Aorta (tissue), 5 donors: Measurements from ENCODE around the gene ZNF354B. TPM values are rescaled to one million over a fixed set of nuclear protein-coding genes. Genes with fewer than 3 reads are reported as not detected.
"Not testable (repeated sequence)": the region's sequence is repeated elsewhere in the genome, so short reads cannot be mapped to it uniquely, and the experiment has no call there.

ENCODE experiments used
- ATAC-seq: fragments of 200-7000 bp; cut with Tn5 transposase; one replicate; pipeline ENCODE4 v1.9.1; 2022; ENCODE audit warnings: moderate library complexity; ENCODE audit not compliant: low FRiP score
- DNase-seq, 2 donors: peaks; one replicate each; pipeline ENCODE4 v3.0.0-alpha.2; 2020
- H3K27ac ChIP-seq, 2 donors: one replicate each; pipeline ENCODE4 v1.5.1; 2013; ENCODE audit warnings: low read length in 2 of 2, mild to moderate bottlenecking in 2 of 2, moderate library complexity in 2 of 2, control low read depth in 1 of 2, inconsistent platforms in 1 of 2, low read depth in 1 of 2
- H3K27me3 ChIP-seq, 2 donors: one replicate each; pipeline ENCODE4 v1.6.1; 2013; ENCODE audit warnings: control low read depth in 1 of 2, low read length in 1 of 2, mild to moderate bottlenecking in 1 of 2, moderate library complexity in 1 of 2; ENCODE audit not compliant: insufficient read depth in 2 of 2, control insufficient read depth in 1 of 2
- H3K36me3 ChIP-seq, 2 donors: one replicate each; pipeline ENCODE4 v1.6.1; 2013; ENCODE audit warnings: control low read depth in 1 of 2, low read length in 1 of 2, mild to moderate bottlenecking in 1 of 2; ENCODE audit not compliant: insufficient read depth in 2 of 2, control insufficient read depth in 1 of 2
- H3K4me1 ChIP-seq, 2 donors: one replicate each; pipeline ENCODE4 v1.6.1; 2013; ENCODE audit warnings: low read length in 2 of 2, control low read depth in 1 of 2, mild to moderate bottlenecking in 1 of 2, moderate library complexity in 1 of 2; ENCODE audit not compliant: insufficient read depth in 2 of 2, control insufficient read depth in 1 of 2
- H3K4me3 ChIP-seq, 2 donors: one replicate each; pipeline ENCODE4 v1.5.1; 2013; ENCODE audit warnings: low read length in 2 of 2, control low read depth in 1 of 2, mild to moderate bottlenecking in 1 of 2
- H3K9me3 ChIP-seq: one replicate; pipeline ENCODE4 v1.6.1; 2013; ENCODE audit warnings: mild to moderate bottlenecking, low read length; ENCODE audit not compliant: control insufficient read depth
- WGBS, 2 donors: extraction: QIAGEN DNeasy Blood & Tissue Kit; methylation state at CpG; one replicate each; pipeline ENCODE4 v1.1.7; 2013; 5-methylcytosine and 5-hydroxymethylcytosine counted together
- intact Hi-C, 2 donors: fragments of 100-400 bp; cut with DNase I; formaldehyde crosslinking; loops; one replicate each; pipeline versions ENCODE4 v1.14.2 to v1.15.0; 2022
- polyA plus RNA-seq, 2 donors: library from polyadenylated mRNA; stranded (reverse); fragments of 200-250 nt; gene quantifications; one replicate each; pipeline ENCODE4 v1.2.3, GENCODE V29; 2013
- total RNA-seq, 2 donors: library from RNA; stranded (reverse); fragmentation: NEBNext Ultra II Directional; extraction: Animal tissue kit (Norgen Biotek cat#: 25700); gene quantifications; one replicate each; pipeline ENCODE4 v1.2.1, GENCODE V29; 2021
- donor health status: healthy with polysubstance abuse.
- donor health status: Bipolar disorder and iron deficiency.
- donor health status: DM: no; HTN: no; CAD: no.
- donor health status: DM: no; HTN: no; CAD: no.
- donor health status: DM: yes; HTN: yes; CAD: no.

ZNF354B gene
- total and polyA plus RNA-seq, 4 donors, result 2.3 to 22.9 (median 15.5) TPM

- no peak overlapping the region for H3K4me3 ChIP-seq
- no peak overlapping the region for H3K27ac ChIP-seq
- no peak for ATAC-seq
- no peaks in the 10 kb centered on the region for H3K27me3 ChIP-seq
- no peaks in the 10 kb centered on the region for H3K9me3 ChIP-seq
- H3K4me1 ChIP-seq, result no peaks in the 10 kb centered on the region
- no peaks in the 10 kb centered on the region for H3K36me3 ChIP-seq
- intact Hi-C loops, result no loop called here
- DNase-seq, result no peak
- WGBS, 2 donors, result 92 to 96% methylated on average over 15 of the region's 15 CpGs
Observed at GRCh38 chr5:178832618-178833201, 27.0 kb upstream of the ZNF354B start.

GRCh38 chr5:178836628-178837027 is 23.1 kb upstream of the ZNF354B start:
- Histone ChIP-seq H3K36me3 (no peaks in the 10 kb centered on the region), H3K4me3 (no peak overlapping the region), H3K27me3 (no peaks in the 10 kb centered on the region), H3K4me1 (no peaks in the 10 kb centered on the region), H3K9me3 (no peaks in the 10 kb centered on the region), H3K27ac (no peak overlapping the region)
- no peak for ATAC-seq
- 84 to 86% methylated on average over 4 of the region's 4 CpGs for WGBS, 2 donors
- intact Hi-C loops, result loop anchor here in 1 of 2 donors (2.0 kb wide), 1 partner anchor 556 kb away; no protein-coding TSS in a partner anchor
- DNase-seq, result no peak

GRCh38 chr5:178838695-178839318 is 20.9 kb upstream of the ZNF354B start:
- H3K36me3 ChIP-seq, H3K9me3 ChIP-seq, H3K27me3 ChIP-seq, H3K4me1 ChIP-seq, H3K27ac ChIP-seq, ATAC-seq, H3K4me3 ChIP-seq, intact Hi-C loops: not testable (repeated sequence)
- WGBS, 2 donors, result 69 to 77% methylated on average over 27 to 28 of the region's 28 CpGs
- peak in 1 of 2 donors; percentile 74 for DNase-seq

- no peak overlapping the region for H3K27ac ChIP-seq
- H3K9me3 ChIP-seq, result no peaks in the 10 kb centered on the region
- no peaks in the 10 kb centered on the region for H3K27me3 ChIP-seq
- H3K4me1 ChIP-seq, result no peaks in the 10 kb centered on the region
- peak; percentile 75 to 84 for DNase-seq
- intact Hi-C loops, result no loop called here
- 21 to 24% methylated on average over 6 of the region's 6 CpGs for WGBS, 2 donors
- H3K4me3 ChIP-seq, result no peak overlapping the region
- no peaks in the 10 kb centered on the region for H3K36me3 ChIP-seq
- peak; percentile 56 for ATAC-seq
Observed at GRCh38 chr5:178839319-178839704, 20.4 kb upstream of the ZNF354B start.

- H3K36me3 ChIP-seq, H3K9me3 ChIP-seq, H3K27ac ChIP-seq, H3K27me3 ChIP-seq, ATAC-seq, H3K4me1 ChIP-seq, DNase-seq, H3K4me3 ChIP-seq: not testable (repeated sequence)
- 82 to 92% methylated on average over 11 of the region's 11 CpGs for WGBS, 2 donors
- intact Hi-C loops, result loop anchor here in 1 of 2 donors (5.0 kb wide), 1 partner anchor 108 kb away; the partner anchor contains the start of gene ZNF354A
Observed at GRCh38 chr5:178840399-178840798, 19.4 kb upstream of the ZNF354B start.

- Histone ChIP-seq H3K27me3 (no peaks in the 10 kb centered on the region), H3K27ac (no peak overlapping the region), H3K4me3 (no peak overlapping the region), H3K9me3 (no peaks in the 10 kb centered on the region), H3K36me3 (no peaks in the 10 kb centered on the region), H3K4me1 (no peaks in the 10 kb centered on the region)
- 83 to 86% methylated on average over 5 of the region's 5 CpGs for WGBS, 2 donors
- intact Hi-C loops, result no loop called here
- DNase-seq, result no peak
- no peak for ATAC-seq
Observed at GRCh38 chr5:178849316-178849715, 10.4 kb upstream of the ZNF354B start.

GRCh38 chr5:178851951-178852350 is 7.8 kb upstream of the ZNF354B start:
- Histone ChIP-seq H3K4me3 (no peak overlapping the region), H3K9me3 (no peaks in the 10 kb centered on the region), H3K27ac (no peak overlapping the region), H3K4me1 (no peaks in the 10 kb centered on the region), H3K36me3 (no peaks in the 10 kb centered on the region), H3K27me3 (no peaks in the 10 kb centered on the region)
- intact Hi-C loops, result loop anchor here in 1 of 2 donors (10.0 kb wide), 1 partner anchor 567 kb away; no protein-coding TSS in a partner anchor
- no peak for DNase-seq
- no peak for ATAC-seq
- WGBS, 2 donors, result 94 to 96% methylated on average over 3 of the region's 3 CpGs

GRCh38 chr5:178854284-178854683 is 5.5 kb upstream of the ZNF354B start:
- WGBS, 2 donors, result 38% methylated on average over 5 of the region's 5 CpGs
- no peak overlapping the region for H3K27ac ChIP-seq
- intact Hi-C loops, result loop anchor here in 1 of 2 donors (10.0 kb wide), 1 partner anchor 569 kb away; no protein-coding TSS in a partner anchor
- no peak for DNase-seq
- no peaks in the 10 kb centered on the region for H3K27me3 ChIP-seq
- no peak overlapping the region for H3K4me3 ChIP-seq
- no peak for ATAC-seq
- no peaks in the 10 kb centered on the region for H3K4me1 ChIP-seq
- no peaks in the 10 kb centered on the region for H3K36me3 ChIP-seq
- no peaks in the 10 kb centered on the region for H3K9me3 ChIP-seq

GRCh38 chr5:178860615-178861014 is 862 bp downstream of the ZNF354B start:
- 2% methylated on average over 15 of the region's 31 CpGs; no CpG with 5 or more reads in 1 of the 2 donors for WGBS, 2 donors
- ATAC-seq, result peak; percentile 42
- H3K4me1 ChIP-seq, H3K27ac ChIP-seq, H3K9me3 ChIP-seq, H3K27me3 ChIP-seq, DNase-seq, H3K36me3 ChIP-seq: not testable (repeated sequence)
- intact Hi-C loops, result loop anchor here in 1 of 2 donors (2.0 kb wide), 1 partner anchor 234 kb away; the partner anchor contains the start of gene CLK4
- peak overlapping the region in 1 of 2 donors; percentile 86 for H3K4me3 ChIP-seq
